SK-N-SH (cell line): ENCODE results near the gene MARCHF11.
A peak's percentile ranks its signal among the peaks of the same experiment; 100 is the strongest.

Experiments
- EP300 ChIP-seq, 2 experiments: IDR thresholded peaks; 2 replicates each; pipeline versions ENCODE4 v1.4.0 to v1.6.1; 2012; ENCODE audit warnings: borderline replicate concordance in 1 of 2, low read depth in 1 of 2, low read length in 1 of 2
- EZH2phosphoT487 ChIP-seq: fragments of 200-600 bp; sonication (generic); IDR thresholded peaks from 2 replicates; pipeline ENCODE4 v1.6.1; 2017; ENCODE audit warnings: low read depth, mixed run types, mild to moderate bottlenecking, antibody characterized with exemption, moderate library complexity, borderline replicate concordance
- FOXJ3 ChIP-seq: sonication (generic); formaldehyde crosslinking; IDR thresholded peaks from 2 replicates; pipeline ENCODE4 v1.5.1; 2020; ENCODE audit warnings: mild to moderate bottlenecking, missing genetic modification reagents
- FOXM1 ChIP-seq: IDR thresholded peaks from 2 replicates; pipeline ENCODE4 v1.4.0; 2012; ENCODE audit warnings: low read depth, mild to moderate bottlenecking
- GATA2 ChIP-seq: sonication (generic); formaldehyde crosslinking; IDR thresholded peaks from 2 replicates; pipeline ENCODE4 v1.5.0; 2020; ENCODE audit warnings: mild to moderate bottlenecking, missing genetic modification reagents
- MAX ChIP-seq: IDR thresholded peaks from 2 replicates; pipeline ENCODE4 v1.4.0; 2012; ENCODE audit warnings: low read depth
- POLR2AphosphoS5 ChIP-seq: IDR thresholded peaks from 2 replicates; pipeline ENCODE4 v1.6.1; 2012; ENCODE audit warnings: low read depth, low read length
- REST ChIP-seq: IDR thresholded peaks from 2 replicates; pipeline ENCODE4 v1.6.1; 2012; ENCODE audit warnings: mild to moderate bottlenecking, low read depth, low read length, moderate library complexity
- SIN3A ChIP-seq: IDR thresholded peaks from 2 replicates; pipeline ENCODE4 v1.6.1; 2012; ENCODE audit warnings: low read depth, mild to moderate bottlenecking, low read length, moderate library complexity, borderline replicate concordance
- SMC3 ChIP-seq: IDR thresholded peaks from 2 replicates; pipeline ENCODE4 v1.6.1; 2012; ENCODE audit warnings: low read depth, low read length, improper control_type of control experiment
- TAF1 ChIP-seq: IDR thresholded peaks from 2 replicates; pipeline ENCODE4 v1.6.1; 2012; ENCODE audit warnings: low read depth, mild to moderate bottlenecking, low read length, moderate library complexity, borderline replicate concordance
- TEAD4 ChIP-seq: IDR thresholded peaks from 2 replicates; pipeline ENCODE4 v1.4.0; 2012; ENCODE audit warnings: mild to moderate bottlenecking, borderline replicate concordance; ENCODE audit not compliant: insufficient read depth
- USF2 ChIP-seq: fragments of 150-350 bp; IDR thresholded peaks from 2 replicates; pipeline ENCODE4 v1.6.1; 2017; ENCODE audit warnings: antibody characterized with exemption, low read length, low read depth, borderline replicate concordance
- TF ChIP-seq, protein P1 (sequence below): fragments of 200-600 bp; sonication (generic); IDR thresholded peaks from 2 replicates; pipeline ENCODE4 v1.6.1; 2017; ENCODE audit warnings: antibody characterized with exemption, mild to moderate bottlenecking, moderate library complexity

DNA sequence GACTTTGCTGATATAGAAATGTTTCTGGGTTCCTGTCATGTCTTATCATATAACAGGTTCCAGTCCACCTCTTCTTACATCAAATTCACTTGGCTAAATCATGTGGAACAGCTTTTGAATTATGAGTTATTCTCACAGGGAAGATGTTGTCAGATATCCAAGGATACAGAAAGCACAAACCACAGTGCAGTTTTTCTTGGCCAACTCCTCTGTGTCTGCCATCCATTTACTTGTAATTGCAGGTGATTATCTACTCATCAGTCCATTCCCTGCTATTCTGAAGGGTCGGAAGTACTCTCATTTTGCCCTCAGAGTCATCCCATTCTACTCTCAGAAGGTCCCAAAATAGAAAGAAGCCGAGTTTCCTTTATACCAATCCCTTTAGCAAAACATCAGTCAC is 10.0 kb downstream of the MARCHF11 start:
- TF ChIP-seq, protein P1, sequence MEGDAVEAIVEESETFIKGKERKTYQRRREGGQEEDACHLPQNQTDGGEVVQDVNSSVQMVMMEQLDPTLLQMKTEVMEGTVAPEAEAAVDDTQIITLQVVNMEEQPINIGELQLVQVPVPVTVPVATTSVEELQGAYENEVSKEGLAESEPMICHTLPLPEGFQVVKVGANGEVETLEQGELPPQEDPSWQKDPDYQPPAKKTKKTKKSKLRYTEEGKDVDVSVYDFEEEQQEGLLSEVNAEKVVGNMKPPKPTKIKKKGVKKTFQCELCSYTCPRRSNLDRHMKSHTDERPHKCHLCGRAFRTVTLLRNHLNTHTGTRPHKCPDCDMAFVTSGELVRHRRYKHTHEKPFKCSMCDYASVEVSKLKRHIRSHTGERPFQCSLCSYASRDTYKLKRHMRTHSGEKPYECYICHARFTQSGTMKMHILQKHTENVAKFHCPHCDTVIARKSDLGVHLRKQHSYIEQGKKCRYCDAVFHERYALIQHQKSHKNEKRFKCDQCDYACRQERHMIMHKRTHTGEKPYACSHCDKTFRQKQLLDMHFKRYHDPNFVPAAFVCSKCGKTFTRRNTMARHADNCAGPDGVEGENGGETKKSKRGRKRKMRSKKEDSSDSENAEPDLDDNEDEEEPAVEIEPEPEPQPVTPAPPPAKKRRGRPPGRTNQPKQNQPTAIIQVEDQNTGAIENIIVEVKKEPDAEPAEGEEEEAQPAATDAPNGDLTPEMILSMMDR: no peak
- TF ChIP-seq SIN3A: no peak
- no peak for TF ChIP-seq REST
- no peak for TF ChIP-seq POLR2AphosphoS5
- no peak for TF ChIP-seq SMC3
- TF ChIP-seq TAF1: no peak
- TF ChIP-seq EP300 (IDR thresholded peaks at IDR 0.05; ENCODE audit: borderline replicate concordance in 1 of 2, low read depth in 1 of 2, low read length in 1 of 2): peak; percentile 32 to 93; a peak in 3 of 4 replicates
- TF ChIP-seq EZH2phosphoT487: no peak
- peak; percentile 84 for TF ChIP-seq GATA2 (CRISPR knock-in tag)
- no peak for TF ChIP-seq TEAD4
- no peak for TF ChIP-seq MAX
- TF ChIP-seq USF2: no peak
- TF ChIP-seq FOXM1: no peak
- peak; percentile 62 for TF ChIP-seq FOXJ3
